KOPT-K1 (cell line): ENCODE results near the gene ANKRD11.
"Not testable (repeated sequence)": the region's sequence is repeated elsewhere in the genome, so short reads cannot be mapped to it uniquely, and the experiment has no call there.

Source experiments
- H3K27ac ChIP-seq: fragments of 200-600 bp; sonication (generic); 2 replicates; pipeline ENCODE4 v1.5.1; 2016; ENCODE audit warnings: antibody characterized with exemption, mild to moderate bottlenecking, low read depth, low read length; ENCODE audit not compliant: poor library complexity, severe bottlenecking
- H3K36me3 ChIP-seq: fragments of 200-600 bp; sonication (generic); 2 replicates; pipeline ENCODE4 v1.5.1; 2017; ENCODE audit warnings: antibody characterized with exemption, mild to moderate bottlenecking, low read length, moderate library complexity; ENCODE audit not compliant: insufficient read depth
- H3K9me3 ChIP-seq: fragments of 200-600 bp; sonication (generic); 2 replicates; pipeline ENCODE4 v1.5.1; 2017; ENCODE audit warnings: antibody characterized with exemption, low read length, mild to moderate bottlenecking; ENCODE audit not compliant: insufficient read depth, poor library complexity, severe bottlenecking

ANKRD11 gene

DNA sequence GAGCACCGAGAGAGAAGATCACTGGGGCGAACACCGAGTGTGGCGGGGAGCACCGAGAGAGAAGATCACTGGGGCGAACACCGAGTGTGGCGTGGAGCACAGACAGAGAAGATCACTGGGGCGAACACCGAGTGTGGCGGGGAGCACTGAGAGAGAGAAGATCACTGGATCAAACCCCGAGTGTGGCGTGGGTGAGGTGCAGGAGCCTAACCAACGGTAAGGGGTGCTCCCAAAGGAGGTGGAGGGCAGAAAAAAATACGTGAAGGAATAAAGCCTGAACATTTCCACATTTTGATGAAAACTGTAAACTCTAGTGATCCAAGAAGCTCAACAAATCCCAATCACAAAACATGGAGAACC lies 100.2 kb downstream of the ANKRD11 start:
- not testable (repeated sequence) for H3K9me3 ChIP-seq, H3K27ac ChIP-seq
- peaks cover 21% of the 10 kb centered on the region; the same call in 1 of the 2 replicates for H3K36me3 ChIP-seq

DNA sequence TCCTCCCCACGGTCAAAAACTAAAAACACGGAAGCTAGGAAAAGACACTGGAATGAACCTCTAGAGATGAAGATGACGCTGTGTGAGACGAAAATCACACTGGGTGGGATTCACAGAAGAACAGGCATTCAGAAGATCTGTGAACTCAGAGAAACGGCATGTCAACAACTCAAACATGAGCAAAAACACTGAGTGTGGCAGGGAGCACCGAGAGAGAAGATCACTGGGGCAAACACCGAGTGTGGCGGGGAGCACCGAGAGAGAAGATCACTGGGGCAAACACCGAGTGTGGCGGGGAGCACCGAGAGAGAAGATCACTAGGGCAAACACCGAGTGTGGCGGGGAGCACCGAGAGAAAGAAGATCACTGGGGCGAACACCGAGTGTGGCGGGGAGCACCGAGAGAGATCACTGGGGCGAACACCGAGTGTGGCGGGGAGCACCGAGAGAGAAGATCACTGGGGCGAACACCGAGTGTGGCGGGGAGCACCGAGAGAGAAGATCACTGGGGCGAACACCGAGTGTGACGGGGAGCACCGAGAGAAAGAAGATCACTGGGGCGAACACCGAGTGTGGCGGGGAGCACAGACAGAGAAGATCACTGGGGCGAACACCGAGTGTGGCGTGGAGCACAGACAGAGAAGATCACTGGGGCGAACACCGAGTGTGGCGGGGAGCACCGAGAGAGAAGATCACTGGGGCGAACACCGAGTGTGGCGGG lies 100.7 kb downstream of the ANKRD11 start:
- H3K9me3 ChIP-seq, H3K27ac ChIP-seq: not testable (repeated sequence)
- H3K36me3 ChIP-seq, result peaks cover 18% of the 10 kb centered on the region; the same call in 1 of the 2 replicates

DNA sequence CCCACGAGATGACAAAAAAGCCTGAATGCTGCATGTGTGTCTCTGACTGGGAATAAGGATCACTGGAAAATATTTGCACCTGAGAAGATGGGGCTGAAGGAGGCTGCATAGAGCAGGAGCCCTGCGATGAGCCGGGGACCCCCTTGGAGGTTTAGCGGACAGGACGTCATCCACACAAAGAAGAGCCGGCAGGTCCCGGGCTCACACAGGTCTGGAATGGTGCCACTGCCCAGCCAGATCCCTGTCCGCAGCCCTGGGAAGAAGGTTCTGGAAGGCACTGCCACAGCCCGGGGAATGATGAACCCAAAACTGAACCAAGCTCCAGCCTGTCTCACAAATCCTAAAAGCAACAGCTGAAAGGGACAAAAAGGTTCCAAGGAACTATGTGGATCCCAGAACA lies 101.8 kb downstream of the ANKRD11 start:
- Histone ChIP-seq H3K27ac (no peak overlapping the region), H3K36me3 (peaks cover 18% of the 10 kb centered on the region; the same call in 1 of the 2 replicates), H3K9me3 (no peaks in the 10 kb centered on the region)

DNA sequence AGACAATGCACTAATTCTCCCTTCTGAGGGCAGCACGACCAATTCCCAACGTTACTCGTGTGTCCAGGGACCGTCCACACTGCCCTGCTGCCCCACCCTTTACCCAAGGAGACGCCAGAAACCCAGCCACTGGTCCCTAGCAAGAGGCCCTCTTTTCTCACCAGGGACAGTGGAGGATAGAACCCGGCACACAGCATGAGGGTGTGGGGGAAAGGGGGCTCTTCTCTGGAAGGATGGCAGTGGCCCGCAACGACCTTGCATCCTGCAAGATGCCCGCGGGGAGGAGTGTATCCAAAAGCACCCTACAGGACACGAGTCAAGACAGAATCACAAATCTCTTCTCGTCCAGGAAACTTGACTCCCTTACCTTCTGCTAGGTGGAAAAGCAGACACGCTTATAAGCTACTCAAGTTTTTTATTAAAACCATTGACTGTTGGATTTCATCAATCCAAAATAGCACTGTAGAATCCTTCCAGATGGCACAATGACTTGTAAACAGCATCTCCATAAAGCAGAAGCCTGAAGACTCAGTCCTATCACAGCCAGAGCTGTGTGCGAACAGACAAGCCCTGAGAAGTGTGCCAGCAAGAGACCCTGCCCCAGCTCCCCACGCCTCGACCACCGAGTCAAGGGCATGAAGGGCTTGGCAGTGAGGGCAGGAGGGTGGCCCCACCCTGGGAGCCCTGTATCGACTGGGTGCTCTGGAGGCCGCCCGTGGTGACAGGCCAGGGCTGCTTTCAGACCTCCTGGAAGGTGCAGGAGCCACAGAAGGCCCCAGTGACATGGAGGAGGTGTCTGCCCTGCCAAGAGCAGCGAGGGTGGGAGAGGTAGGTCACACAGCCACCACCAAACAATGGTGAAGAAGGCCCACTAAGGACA lies 103.8 kb downstream of the ANKRD11 start:
- H3K9me3 ChIP-seq, result no peaks in the 10 kb centered on the region
- peaks cover 8% of the 10 kb centered on the region; the same call in 1 of the 2 replicates for H3K36me3 ChIP-seq
- no peak overlapping the region for H3K27ac ChIP-seq

DNA sequence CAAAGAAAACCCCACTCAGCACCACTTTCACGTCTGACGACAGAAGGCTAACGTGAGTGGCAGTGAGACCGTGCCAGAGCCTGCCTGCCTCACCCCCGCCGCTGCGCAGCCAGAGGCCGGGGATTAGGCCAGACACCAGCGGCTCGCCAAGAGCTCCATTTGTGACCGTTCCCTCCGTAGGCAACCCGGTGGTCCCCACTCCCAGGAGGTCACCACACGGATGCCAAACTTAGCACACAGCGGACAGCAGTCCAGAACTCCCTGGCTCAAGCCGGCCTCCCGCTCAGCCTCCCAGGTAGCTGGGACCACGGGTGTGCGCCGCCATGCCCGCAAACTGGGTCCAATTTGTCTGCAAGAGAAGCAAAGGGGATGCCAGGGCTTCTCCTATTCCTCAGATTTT lies 104.6 kb downstream of the ANKRD11 start:
- Histone ChIP-seq H3K27ac (no peak overlapping the region), H3K9me3 (no peaks in the 10 kb centered on the region), H3K36me3 (peaks cover 8% of the 10 kb centered on the region; the same call in 1 of the 2 replicates)

DNA sequence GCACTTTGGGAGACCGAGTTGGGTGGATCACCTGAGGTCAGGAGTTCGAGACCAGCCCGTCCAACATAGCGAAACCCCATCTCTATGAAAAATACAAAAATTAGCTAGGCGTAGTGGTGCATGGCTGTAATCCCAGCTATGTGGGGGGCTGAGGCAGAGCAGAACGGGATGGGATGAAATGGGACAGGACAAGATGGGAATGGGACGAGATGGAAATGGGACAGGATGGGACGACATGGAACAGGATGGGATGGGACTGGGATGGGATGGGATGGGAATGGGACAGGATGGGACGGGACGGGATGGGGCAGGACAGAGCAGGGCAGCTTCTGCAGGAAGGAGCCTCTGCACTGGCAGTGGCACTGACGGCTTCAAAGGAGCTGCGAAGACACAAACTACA lies 106.1 kb downstream of the ANKRD11 start:
- no peaks in the 10 kb centered on the region for H3K9me3 ChIP-seq
- H3K27ac ChIP-seq, result no peak overlapping the region
- H3K36me3 ChIP-seq, result peaks cover 8% of the 10 kb centered on the region; the same call in 1 of the 2 replicates

DNA sequence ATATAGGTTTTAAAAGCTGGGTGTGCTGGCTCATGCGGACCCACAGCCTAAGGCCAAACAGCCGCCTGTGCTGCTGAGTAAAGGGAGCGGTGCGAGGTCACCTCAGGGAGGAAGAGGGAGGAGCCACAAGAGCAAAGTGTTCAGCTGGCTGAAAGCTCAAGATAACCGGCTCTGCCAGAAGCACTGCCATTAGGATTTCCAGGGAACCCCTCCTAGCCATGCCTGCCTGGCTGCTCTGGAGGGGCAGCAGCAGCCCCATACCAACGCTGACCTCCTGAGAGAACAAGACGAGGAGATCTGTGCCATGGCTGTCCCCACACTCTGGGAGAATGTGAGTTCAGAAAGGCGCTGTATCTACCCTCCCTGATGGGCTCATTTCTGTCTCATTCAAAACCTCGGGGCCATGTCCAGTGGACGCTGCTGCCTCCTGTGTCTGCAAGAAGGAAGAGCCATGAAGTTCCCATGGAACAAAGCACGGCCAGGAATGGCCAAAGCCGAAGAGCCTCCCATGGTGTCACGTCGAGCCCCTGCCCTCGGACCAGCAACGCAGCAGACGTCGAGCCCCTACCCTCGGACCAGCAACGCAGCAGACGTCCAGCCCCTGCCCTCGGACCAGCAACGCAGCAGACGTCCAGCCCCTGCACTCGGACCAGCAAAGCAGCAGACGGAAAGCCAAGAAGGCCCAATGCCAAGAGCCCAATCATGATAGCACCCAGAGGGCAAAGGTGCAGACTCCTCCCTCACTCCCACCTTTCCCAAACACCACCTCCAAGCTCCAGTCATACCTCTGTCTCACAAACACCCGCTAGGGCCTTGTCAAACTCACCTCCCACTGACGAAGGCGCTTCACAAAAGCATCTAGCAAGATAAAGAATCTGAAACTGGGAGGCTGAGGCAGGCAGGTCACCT lies 107.0 kb downstream of the ANKRD11 start:
- peak overlapping the region; percentile 21 for H3K27ac ChIP-seq
- H3K9me3 ChIP-seq, result no peaks in the 10 kb centered on the region
- H3K36me3 ChIP-seq, result peaks cover 8% of the 10 kb centered on the region; the same call in 1 of the 2 replicates

DNA sequence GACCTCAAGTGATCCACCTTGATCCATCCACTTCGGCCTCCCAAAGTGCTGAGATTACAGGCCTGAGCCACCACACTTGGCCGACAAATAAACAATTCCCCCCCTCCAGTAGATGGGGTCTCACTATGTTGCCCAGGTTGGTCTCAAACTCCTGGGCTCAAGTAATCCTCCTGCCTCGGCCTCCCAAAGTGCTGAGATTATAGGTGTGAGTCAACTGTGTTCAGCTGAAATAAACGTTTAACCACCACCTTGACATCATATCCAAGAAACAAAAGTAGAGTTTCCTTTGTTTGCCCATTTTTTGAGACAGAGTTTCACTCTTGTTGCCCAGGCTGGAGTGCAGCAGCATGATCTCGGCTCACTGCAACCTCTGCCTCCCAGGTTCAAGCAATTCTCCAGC lies 107.8 kb downstream of the ANKRD11 start:
- H3K36me3 ChIP-seq, H3K9me3 ChIP-seq: not testable (repeated sequence)
- peak overlapping the region; percentile 21 for H3K27ac ChIP-seq

DNA sequence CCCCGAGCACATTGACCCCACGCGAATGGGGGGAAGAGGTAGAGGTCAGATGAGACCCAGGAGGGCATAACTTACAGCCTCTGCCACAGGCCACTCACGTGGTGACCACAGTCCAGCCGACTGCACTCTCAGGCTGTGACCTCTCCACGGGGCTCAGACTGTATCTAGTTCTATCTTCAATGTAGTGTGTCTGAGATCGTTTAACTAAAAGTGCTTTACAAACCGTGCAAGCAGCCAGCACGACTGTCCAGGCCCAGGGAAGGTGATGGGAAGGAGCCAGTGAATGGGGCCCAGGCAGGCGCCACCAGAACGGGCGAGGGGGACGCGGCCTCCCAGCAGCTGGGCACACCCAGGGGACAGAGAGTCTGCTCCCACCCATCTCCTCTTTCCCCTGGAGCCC lies 108.6 kb downstream of the ANKRD11 start:
- no peaks in the 10 kb centered on the region for H3K9me3 ChIP-seq
- peaks cover 8% of the 10 kb centered on the region; the same call in 1 of the 2 replicates for H3K36me3 ChIP-seq
- H3K27ac ChIP-seq, result no peak overlapping the region

DNA sequence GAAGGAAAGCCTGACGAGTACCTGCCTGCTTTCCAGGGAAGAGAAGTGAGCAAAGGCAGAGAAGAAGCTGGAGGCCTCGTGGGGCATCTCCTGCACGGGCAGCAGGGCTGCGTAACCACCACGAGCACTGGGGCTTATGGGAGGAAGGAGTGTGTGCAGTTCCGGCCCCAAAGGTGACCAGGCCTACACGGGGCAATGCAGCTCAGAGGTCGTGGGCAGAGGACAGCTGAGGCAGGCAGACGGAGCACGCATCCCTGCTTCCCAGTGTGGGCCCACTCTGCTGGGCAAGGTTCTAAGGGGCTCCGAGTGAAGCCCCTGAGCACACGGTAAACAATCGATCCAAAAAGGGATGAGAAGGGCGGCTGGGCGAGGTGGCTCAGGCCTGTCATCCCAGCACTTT lies 109.7 kb downstream of the ANKRD11 start:
- Histone ChIP-seq H3K9me3 (no peaks in the 10 kb centered on the region), H3K27ac (no peak overlapping the region), H3K36me3 (peaks cover 6% of the 10 kb centered on the region; the same call in 1 of the 2 replicates)

DNA sequence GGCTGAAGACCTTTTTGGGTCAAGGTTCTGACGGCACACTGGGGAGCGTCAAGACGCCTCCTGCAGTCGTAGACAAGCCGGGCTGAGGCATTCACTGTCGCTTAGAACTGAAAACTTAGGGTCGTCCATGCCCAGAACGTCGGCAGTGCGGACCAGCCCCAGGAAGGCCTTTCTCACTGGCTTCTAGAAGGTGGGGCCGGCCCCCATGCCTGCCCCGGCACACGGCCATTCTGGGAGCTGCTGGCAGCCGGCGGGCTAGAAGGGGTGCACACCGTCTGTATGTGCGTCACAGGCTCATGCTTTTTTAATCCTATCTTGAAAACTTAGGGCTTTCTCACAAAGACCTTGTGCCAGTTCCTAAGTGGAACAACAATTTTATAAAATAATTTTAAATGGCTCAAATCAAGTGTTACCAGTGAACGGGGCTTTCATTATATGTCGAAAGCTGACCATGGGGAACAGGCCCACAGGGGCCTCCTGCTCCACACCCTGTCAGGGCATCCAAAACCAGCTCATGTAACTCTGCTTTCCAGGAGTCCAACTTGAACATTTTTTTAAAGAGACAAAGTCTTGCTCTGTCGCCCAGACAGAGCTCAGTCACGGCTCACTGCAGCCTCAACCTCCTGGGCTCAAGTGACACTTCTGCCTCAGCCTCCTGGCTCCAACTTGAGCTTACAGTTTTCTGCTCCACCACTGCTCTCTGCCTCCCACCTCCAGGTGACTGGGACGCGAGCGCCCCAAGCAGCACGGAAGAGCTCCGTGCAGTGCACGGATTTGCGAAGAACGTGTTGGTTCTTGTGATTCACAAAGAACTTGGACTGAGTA lies 111.2 kb downstream of the ANKRD11 start:
- Histone ChIP-seq H3K27ac (no peak overlapping the region), H3K9me3 (no peaks in the 10 kb centered on the region)

DNA sequence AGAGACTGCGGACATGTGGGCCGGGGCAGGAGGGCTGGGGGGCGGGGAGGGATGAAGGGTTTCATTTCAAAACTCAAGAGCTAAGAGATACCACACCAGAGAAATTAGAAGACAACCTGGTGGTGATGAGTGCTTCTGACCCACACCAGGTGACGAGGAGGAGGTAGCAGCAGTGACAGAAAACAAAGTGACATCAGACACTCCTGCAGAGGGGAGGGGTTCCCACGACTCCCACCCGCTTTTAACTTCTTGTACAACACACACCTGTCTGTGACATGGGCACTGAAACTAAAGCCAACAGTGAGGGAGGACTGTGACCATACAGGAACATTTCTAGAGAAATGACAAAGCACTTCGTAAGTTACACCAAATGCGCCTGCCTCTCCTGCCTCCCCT lies 112.9 kb downstream of the ANKRD11 start:
- no peaks in the 10 kb centered on the region for H3K9me3 ChIP-seq
- no peak overlapping the region for H3K27ac ChIP-seq
- H3K36me3 ChIP-seq, result peaks cover 10% of the 10 kb centered on the region

More for the DNA sequence above, 111.2 kb downstream of the ANKRD11 start:
- H3K36me3 ChIP-seq, result no peaks in the 10 kb centered on the region

DNA sequence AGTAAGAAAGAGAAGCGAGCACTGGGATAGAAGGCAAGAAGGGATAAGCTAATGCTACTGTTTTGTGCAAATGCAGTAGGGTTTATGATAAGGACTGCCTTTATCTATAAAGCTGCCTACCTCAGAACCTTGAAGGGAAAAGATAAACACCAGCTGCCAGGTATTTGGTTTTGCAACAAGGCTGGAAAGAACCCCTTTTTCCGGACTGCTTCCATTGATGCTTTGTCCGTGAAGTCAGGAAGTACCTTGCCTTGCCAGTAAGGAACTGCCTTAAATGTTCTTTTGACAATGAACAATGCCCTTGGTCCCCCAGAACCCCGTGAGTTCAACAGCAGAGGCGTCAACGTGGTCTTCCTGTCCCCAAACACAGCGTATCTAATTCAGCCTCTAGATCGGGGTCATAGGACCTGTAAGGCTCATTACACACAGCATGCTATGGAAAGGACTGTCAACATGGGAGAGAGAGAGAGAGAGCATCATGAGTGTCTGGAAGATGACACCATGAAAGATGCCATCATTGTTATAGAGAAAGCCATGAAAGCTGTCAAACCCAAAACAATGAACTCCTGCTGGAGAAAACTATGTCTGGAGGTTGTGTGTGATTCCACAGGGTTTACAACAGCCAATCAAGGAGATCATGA lies 113.4 kb downstream of the ANKRD11 start:
- Histone ChIP-seq H3K27ac (no peak overlapping the region), H3K36me3 (peaks cover 14% of the 10 kb centered on the region), H3K9me3 (no peaks in the 10 kb centered on the region)

DNA sequence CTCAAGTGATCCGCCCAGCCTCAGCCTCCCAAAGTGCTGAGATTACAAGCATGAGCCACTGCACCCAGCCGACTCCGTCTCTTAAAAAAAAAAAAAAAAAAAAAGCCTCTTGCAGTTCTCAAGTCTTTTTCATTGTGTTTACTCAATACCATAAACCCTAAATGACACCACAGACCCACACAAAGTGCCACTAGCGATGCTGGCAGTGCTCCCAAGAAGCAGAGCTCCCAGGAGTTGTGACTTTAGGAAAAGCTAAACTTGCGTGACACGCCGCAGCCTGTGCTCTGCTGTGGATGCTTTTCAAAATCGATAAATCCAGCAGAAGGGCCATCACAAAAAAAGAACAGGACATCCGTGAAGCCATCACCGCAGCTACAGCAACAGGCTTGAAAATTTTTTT lies 114.7 kb downstream of the ANKRD11 start:
- H3K27ac ChIP-seq, result no peak overlapping the region
- H3K36me3 ChIP-seq, result peaks cover 24% of the 10 kb centered on the region
- H3K9me3 ChIP-seq, result no peaks in the 10 kb centered on the region
